Measurements from ENCODE around the gene DACT1.

The DACT1 gene

DNA sequence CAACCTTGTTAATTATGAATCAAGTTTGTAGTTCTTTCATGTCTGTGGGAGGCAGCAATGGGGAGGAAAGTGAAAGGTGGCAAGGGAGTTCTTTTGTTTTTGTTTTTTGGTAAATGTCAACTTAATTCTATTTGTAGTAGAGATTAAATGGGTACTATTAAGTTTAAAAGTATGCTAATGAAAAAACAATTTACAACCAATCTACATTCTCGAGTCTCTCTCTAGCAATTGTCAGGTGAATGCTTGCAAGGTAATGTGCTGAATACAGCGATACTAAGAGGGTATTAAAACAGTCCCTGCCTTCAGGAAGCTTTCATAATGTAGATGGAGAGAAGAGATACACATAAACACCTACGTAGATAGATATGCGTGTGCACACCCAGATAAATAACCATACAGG is 1.6 kb upstream of the DACT1 start:
- no peak for DNase-seq

DNA sequence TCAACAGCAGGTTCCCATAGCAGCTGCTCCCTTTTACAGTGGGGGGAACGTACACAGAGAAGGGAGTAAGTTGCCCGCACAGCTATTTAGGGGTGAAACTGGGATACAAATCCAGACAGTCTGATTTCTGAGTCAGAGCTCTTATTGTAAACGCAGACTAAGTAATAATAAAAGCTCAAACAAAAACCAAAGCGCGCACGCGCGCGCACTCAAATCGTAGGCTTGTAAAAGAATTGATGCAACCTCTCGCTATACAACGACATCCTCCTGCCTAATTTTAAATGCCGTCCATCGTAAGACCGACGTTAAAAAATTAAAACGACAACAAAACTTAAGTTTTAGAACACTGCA is 747 bp upstream of the DACT1 start:
- DNase-seq = no peak

DNA sequence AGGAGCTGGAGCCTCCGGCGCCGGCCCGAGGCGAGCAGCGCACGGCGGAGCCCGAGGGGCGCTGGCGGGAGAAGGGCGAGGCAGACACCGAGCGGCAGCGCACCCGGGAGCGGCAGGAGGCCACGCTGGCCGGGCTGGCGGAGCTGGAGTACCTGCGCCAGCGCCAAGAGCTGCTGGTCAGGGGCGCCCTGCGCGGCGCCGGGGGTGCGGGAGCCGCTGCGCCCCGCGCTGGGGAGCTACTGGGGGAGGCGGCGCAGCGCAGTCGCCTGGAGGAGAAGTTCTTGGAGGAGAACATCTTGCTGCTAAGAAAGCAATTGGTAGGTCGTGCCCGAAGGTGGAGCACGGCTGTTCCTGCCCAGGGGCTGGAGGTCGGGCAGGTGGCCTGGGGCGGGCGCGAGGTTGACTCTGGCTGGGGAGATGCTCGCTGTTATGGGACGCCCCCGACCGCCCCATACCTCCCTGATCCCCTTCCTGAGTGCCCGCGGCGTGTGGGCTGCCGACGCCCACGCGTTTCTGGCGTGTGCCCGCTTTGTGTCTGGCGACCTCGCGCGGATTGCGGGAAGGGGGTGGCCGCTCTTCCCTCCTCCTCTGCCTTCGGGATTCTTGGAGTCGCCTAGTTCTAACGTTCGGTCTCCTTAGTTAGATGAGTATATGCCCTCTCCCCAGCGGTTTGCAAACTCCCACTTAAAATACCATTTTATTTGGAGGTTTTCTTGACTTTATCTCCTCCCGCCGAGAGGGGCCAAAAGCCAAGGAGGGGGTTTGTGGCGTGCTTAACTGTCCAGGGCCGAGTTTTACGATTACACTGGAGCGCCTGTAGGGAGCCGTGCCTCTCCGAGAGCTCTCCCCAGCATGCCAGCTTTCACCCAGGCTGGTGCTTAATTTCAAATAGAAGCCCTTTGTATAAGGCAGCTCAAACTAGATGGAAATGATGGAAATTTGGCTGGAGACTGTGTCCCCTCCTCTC is 752 bp downstream of the DACT1 start:
- no peak for DNase-seq

DNA sequence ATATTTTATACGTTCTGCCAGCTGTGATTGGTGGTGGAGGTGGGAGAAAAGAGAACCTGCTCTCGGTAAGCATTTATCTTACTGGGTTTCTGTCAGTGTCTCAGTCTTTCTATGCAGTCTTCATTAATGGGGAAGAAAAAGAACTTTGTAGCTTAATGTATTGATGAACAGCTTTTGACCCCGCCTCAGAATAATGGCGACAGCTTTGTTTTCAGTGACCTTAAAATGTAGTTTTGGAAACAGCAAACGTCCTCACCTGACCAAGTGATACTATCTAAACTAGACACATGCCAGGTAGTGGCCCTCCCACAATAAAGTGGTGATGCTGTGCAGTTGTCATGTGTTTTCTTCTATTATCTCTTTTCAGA is 1.4 kb downstream of the DACT1 start:
- no peak for DNase-seq

DNA sequence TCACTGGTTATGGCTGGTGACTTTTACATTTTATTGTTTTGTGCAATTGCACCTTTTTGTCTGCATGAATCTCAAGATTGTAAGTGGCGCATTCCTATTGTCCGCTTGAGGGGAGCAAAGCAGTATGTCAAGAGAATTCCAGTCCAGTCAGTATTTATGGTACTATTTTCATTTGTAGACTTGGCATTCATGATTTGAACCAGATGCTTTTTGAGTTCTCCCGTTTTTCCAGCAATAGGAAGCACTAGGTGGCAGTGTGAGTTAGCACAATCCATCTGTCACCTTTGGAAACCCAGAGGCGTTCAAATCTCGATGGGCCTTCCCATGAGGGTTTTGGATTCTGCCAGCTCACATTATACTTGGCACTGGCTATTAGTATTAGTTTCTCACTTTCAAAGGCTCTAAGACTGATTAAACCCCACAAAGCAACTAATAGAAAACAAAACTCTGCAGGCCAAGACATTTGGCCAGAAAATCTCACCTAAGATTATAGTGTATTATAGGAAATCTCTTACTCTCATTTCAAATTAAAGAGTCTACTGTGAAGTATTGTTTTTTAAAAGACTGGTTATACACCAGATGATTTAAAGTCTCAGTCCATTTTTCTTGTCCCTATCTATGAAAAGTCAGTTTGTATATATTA is 2.2 kb downstream of the DACT1 start:
- DNase-seq = no peak

DNA sequence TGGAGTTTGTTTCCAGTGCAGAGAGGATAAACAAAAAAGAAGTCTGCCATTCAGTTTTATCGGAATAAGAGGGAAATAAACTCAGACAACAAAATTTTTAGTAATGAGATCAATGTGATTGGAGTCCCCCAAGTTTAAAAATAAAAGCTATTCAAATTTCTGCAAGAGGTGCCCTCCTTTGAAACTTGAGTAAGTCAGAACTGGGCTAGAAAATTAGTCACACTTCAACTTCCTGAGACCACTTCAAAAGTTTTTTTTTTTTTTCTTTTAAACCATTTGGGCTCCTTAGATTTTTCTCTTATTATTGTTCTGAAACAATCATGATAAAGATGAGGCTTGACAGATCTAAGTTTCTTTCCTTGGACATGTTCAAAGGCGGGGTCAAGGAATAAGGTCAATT is 3.2 kb downstream of the DACT1 start:
- no peak for DNase-seq

DNA sequence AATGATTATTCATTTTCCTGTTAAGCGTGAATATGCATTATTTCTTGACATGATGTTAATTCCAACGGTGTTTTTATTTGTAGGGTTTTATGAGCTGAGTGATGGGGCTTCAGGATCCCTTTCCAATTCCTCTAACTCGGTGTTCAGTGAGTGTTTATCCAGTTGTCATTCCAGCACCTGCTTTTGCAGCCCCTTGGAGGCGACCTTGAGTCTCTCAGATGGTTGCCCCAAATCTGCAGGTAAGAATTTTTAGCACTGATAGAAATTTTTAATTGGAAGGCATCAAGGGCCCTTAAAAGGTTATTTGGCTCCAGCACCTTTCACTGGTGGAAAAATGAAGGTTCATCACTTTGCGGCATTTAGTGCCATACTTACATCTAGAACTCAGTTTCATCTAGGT is 3.7 kb downstream of the DACT1 start:
- DNase-seq = no peak

DNA sequence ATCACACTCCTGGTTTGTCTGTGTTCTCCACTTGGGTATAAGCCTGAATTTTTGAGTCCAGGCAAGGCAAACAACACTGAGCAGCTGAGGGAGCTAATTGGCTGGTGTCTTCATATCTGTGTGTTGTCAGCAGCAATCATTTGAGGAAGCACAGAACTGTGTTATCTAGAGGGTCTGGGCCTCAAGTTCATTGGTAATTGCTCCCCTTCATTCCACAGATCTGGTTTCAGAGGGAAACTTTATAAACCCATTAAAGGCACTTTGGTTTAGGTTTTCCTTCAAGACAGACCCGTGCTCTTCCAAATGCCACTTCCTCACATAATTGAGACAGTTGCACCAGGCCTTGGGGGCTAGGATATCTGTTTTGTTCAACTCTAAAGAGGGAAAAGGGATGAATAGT is 5.6 kb downstream of the DACT1 start:
- no peak for DNase-seq

DNA sequence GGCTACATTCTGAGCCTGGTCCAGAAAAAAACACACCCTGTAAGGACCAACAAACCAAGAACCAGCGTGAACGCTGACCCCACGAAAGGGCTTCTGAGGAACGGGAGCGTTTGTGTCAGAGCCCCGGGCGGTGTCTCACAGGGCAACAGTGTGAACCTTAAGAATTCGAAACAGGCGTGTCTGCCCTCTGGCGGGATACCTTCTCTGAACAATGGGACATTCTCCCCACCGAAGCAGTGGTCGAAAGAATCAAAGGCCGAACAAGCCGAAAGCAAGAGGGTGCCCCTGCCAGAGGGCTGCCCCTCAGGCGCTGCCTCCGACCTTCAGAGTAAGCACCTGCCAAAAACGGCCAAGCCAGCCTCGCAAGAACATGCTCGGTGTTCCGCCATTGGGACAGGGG is 7.9 kb downstream of the DACT1 start:
- DNase-seq = no peak

DNA sequence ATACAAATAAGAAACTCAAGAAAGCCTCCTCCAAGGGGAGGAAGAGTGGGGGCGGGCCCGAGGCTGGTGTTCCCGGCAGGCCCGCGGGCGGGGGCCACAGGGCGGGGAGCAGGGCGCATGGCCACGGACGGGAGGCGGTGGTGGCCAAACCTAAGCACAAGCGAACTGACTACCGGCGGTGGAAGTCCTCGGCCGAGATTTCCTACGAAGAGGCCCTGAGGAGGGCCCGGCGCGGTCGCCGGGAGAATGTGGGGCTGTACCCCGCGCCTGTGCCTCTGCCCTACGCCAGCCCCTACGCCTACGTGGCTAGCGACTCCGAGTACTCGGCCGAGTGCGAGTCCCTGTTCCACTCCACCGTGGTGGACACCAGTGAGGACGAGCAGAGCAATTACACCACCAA is 8.7 kb downstream of the DACT1 start:
- DNase-seq = no peak

DNA sequence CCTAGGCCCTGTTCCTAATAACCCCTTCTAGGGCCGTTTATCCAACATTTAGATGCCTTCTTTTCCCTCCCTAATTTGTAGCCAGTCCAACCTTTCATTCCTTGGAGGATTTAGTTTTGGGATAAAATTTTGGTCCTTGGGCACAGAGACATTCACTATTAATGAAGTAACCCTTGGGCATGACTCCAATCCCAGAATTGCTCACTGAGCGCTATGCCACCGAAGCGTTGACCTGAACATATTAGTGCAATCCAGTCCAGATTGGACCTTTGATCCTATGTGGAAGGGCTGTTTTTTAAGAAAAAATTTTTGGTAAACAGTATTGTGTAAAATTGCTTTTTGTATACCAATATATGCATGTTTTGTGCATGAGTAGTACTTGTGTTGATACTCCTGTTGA is 10.0 kb downstream of the DACT1 start:
- DNase-seq = no peak

DNA sequence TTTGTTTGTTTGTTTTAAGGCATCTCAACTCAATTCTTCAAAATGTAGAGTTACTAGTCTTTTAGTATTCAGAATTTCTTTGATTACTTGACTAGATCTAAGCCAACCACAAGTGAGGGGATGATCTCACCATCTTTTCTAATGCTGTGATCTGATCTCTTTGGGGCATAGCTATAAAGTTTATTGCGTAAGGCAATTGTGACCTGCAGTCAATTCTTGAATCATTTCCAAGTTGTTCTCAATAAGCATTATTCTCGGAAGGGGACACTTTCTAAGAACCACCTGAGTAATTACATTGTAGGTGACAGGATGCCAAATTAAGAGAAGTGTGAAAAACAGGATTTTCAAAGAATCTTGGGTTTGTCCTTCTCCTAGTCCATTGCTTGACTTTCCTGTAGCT is 13.1 kb downstream of the DACT1 start:
- no peak for DNase-seq

DNA sequence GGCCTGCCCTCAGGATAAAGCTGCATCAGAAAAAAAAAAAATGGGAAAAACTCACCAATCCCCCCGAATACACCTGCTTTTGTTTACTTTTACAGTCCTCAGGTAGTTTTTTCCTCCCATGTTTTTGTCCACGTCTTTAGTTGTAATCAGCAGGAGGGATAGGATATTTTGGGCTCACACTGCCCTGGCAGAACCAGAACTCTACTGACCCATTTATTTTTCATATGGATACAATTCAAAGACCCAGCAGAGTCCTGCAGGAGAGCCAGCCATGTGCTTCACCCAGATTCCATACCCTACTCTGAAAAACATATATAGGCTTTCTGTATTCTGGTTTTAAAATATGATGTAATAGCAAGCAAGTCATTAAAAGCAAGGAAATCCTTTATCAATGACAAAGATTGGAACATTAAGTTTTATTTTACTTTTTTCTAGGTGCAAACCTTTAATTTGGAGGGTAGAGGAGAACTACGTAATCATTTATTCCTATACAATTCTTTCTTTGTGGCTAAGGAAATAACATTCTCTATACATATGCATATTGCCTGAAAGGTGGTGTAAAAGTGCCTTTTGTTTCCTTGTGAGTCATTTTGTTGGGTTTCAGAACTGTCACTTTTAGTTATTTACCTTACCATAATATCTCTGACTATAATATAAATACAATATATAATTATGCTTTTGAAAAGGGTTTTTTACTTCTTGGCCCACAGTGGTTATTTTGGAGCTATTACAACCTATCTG is 19.1 kb downstream of the DACT1 start:
- no peak for DNase-seq

DNA sequence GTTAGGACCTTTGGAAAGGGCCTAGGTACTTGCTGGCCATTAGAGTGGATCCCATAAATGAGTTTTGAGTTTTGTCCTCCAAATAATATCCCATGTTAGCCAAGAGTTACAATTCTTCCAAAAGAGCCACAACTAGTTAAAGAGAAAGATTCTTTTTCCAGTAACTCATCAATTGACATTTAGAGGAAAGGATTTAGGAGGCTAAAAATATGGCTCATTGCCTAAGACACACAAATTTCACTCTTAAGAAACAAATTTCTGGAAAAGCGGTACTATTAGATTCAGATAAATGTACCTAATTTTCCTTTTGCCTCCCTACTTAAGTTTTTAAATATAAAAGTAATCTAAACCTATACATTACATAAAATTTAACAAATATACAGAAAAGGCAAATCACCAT is 21.3 kb downstream of the DACT1 start:
- DNase-seq = no peak

DNA sequence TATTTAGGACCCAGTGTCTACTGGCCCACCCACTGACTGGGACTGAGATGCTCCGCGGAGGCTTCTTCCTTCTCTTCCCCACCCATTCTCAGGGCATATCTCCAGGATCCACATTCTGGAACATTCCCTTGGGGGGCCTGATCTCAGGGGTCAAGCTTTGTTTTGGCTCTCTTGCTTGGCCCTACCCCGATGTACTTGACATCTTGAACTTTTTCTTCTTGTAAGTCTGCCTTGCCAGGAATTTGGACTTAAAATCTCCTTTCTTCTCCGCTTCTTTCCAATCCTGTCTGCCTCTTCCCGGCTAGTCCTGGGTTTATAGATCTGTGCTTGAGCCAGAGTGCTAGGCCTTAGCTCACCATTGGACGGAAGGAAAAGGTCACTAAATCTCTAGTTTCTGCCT is 22.1 kb downstream of the DACT1 start:
- no peak for DNase-seq

DNA sequence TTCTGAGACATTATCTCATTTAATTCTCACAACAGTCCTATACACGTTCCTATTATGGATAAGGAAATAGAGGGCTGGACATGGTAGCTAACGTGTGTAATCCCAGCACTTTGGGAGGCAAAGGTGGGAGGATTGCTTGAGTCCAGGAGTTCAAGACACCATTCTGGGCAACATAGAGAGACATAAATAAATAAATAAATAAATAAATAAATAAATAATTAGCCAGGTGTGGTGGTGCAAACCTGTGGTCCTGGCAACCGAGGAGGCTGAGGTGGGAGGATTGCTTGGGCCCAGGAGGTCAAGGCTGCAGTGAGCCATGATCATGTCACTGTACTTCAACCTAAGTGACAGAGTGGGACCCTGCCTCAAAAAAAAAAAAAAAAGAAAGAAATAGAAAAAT is 22.6 kb downstream of the DACT1 start:
- no peak for DNase-seq

DNA sequence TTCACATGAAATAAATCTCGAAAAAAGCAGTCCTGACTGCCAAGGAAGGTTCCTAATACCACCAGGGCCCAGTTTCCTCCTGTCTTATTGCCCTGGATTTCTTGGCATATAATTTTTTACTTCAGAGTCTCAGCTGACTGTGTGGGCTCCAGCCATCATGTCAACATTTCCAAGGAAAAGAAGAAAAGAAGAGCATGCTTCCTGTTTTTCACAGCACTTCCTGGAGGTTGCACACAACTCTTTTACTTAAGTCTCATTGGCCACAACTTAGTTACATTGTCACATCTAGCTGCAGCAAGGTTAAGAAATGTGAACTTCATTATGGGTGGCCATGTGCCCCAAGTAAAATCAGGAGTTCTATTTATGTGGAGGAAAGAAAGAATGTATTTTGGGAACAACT is 24.3 kb downstream of the DACT1 start:
- DNase-seq = no peak

DNA sequence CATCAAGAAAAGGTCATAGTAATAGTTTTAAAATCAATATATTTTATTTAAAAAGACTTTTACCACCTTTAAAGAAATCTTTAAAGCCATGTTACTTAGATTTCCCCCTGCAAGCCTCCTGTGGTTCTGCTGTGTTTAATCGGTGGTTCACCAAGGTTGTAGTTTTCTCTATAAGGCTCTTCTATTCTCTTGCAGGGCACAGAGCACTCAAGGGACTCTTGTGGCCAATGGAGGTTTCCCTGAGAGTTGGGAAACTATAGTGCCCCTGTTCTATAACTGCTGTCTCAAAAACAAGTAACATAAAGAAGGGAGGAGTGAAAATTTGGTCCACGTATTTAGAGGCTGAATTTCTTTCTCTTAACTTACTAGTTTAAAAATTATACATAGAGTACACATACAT is 25.0 kb downstream of the DACT1 start:
- no peak for DNase-seq

DNA sequence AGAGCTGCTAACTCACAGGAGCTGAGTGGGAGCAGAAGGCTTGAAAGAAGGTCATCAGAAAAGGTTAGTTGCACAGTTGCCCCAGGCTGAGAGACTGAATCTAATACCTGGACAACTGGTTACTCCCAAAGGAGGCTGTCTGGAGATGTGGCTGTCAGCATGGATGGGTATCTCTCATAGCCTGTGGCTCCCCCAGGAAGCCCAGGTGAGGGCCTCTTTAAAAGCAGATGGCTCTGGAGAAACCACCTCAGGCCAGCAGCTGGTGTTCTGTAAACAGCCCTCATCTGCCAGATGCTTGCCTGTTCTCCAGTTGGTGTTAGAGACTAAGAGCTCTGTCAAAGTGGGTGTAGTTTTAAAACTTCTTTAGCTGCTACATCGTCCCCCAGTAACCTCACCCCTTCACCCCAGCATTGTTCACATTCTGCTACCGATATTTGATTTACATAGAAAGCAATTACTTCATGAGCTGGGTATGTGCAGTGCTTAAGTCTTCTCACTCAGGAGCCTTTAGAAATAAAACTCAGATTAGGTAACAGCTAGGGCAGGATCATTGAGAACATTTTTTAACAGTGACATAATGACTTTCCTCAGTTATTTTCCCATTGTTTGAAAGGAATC is 25.8 kb downstream of the DACT1 start:
- no peak for DNase-seq

DNA sequence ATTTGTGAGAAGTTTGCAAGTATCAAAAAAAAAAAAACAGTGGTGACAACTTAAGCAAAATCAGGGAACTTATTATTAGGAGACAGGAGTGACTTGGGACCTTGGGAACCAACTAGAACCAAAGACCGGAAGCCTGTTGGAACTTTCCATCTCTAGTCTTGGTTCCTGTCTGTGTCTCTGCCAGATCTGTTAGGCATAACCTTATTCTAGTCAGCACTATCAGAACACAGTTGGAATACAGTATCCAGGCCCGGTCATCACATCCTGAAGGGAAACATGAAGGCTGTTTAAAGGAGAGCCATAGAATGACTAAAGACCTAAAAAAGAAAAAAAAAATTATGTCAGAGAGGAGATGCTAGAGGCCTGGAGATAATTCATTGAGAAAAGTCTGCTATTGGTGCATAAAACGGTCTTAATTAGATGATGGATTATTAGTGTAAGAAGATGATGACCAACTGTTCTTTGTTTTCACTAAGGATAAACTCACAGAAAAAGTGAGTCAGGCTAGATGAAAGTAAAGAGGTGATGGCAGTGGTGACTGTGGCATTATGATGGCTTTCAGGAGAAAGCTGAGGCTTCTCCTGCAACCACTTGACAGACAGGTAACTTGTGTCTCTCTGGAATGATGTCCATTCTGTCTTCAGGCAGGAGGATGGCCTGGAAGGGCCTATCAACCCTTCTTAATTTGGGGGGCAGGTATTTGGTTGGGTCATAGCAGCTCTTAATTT is 28.2 kb downstream of the DACT1 start:
- no peak for DNase-seq

DNA sequence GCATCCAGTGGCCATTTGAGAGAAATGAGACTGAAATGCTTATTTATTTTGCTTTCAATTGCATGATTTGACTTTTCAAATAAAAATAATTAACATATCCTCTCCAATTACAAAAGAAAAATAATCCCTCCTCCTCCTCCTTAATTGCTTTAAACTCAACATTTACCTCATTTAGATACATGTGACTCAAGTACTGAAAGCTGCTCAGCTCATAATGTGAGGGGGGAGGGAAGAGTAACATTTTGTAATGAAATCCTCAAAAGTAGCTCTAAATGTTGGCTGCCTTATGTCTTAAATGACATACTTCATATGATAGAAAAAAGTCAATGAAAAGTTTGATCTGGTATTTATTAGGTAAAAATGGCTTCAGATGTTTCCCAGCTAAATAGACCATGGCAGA is 29.0 kb downstream of the DACT1 start:
- no peak for DNase-seq

DNA sequence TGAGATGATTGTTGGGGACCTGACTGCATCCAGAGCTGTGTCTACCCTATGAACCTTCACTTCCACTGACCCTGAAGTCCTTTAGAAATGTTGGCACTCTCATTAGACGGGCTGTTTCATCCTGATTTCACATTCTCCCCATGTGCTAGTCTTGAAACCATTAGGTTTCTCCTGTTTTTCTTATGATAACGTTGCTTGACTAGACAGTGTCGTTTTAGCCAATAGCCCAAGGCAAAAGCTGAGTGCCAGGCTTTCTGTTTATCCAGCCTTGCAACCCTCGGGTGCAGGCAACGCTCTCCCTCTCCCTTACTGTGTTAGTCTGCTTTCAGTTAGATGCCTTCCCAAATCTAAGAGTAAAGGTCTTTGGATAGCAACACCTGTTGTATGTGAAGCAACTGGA is 30.1 kb downstream of the DACT1 start:
- no peak for DNase-seq

All from activated effector memory CD4-positive, alpha-beta T cell treated with Interleukin-2 at 50 U/mL for 16 hours (primary cell).